GM12878 (cell line): ENCODE results near the gene TCIRG1. TPM values are rescaled to one million over a fixed set of nuclear protein-coding genes. Genes with fewer than 3 reads are reported as not detected.

Source experiments
- BHLHE40 ChIP-seq, 2 experiments: fragments of 450-650 bp in 1 of 2; IDR thresholded peaks; 2 replicates each; pipeline ENCODE4 v1.6.1; 2011 to 2017; ENCODE audit warnings: low read depth in 2 of 2, borderline replicate concordance in 1 of 2, improper control_type of control experiment in 1 of 2, low read length in 1 of 2, mild to moderate bottlenecking in 1 of 2
- CHD2 ChIP-seq: IDR thresholded peaks from 2 replicates; pipeline ENCODE4 v1.6.1; 2011; ENCODE audit warnings: low read depth, low read length, improper control_type of control experiment, borderline replicate concordance
- IKZF2 ChIP-seq, 2 experiments: fragments of 450-650 bp; IDR thresholded peaks; 2 replicates each; pipeline ENCODE4 v1.6.1; 2017; ENCODE audit warnings: mild to moderate bottlenecking in 2 of 2, moderate library complexity in 2 of 2
- RAD21 ChIP-seq: IDR thresholded peaks from 2 replicates; pipeline ENCODE4 v1.6.1; 2011; ENCODE audit warnings: mild to moderate bottlenecking, low read depth, low read length, moderate library complexity; ENCODE audit not compliant: insufficient read depth
- RFX5 ChIP-seq: IDR thresholded peaks from 2 replicates; pipeline ENCODE4 v1.6.1; 2011; ENCODE audit warnings: low read depth, low read length, improper control_type of control experiment
- SPI1 ChIP-seq: IDR thresholded peaks from 2 replicates; pipeline ENCODE4 v1.6.1; 2011; ENCODE audit warnings: low read depth, mild to moderate bottlenecking, low read length, moderate library complexity, borderline replicate concordance; ENCODE audit not compliant: insufficient read depth
- TBL1XR1 ChIP-seq: IDR thresholded peaks from 2 replicates; pipeline ENCODE4 v1.6.1; 2012; ENCODE audit warnings: low read depth, low read length, improper control_type of control experiment
- YY1 ChIP-seq: IDR thresholded peaks from 2 replicates; pipeline ENCODE4 v1.6.1; 2011; ENCODE audit warnings: low read depth, mild to moderate bottlenecking, low read length
- polyA plus RNA-seq, 11 experiments: library from polyadenylated mRNA; depleted of rRNA in 4 of 11; unstranded in 6 of 11; stranded (reverse) in 5 of 11; fragments of >200 nt; fragmentation: Nextera tagmentation in 4 of 11; fragmentation: Illumina TruSeq in 1 of 11; extraction: Ambion mirVana in 4 of 11; extraction: Trizol in 1 of 11; gene quantifications; 1 replicate in 1 of 11; 2 replicates in 10 of 11; pipeline versions ENCODE4 v1.2.1 to v1.2.3, GENCODE V29; 2011 to 2016; ENCODE audit warnings: inconsistent platforms in 2 of 11, missing spikeins in 2 of 11, low read depth in 1 of 11
- total RNA-seq, 4 experiments: library from RNA; depleted of rRNA in 3 of 4; stranded (reverse); fragments of >200 nt in 3 of 4; fragmentation: Illumina TruSeq in 1 of 4; extraction: Trizol in 1 of 4; gene quantifications; 2 replicates each; pipeline versions ENCODE4 v1.2.1 to v1.2.3, GENCODE V29; 2013 to 2021
- TF ChIP-seq, protein P1 (sequence below): fragments of 150-350 bp; IDR thresholded peaks from 2 replicates; pipeline ENCODE4 v1.6.1; 2016; ENCODE audit warnings: low read depth, low read length

The TCIRG1 gene
- total and polyA plus RNA-seq, 10 of the 15 experiments (the other 5 are each of a cell fraction or from before 2014, with no cell fraction given) = 0.76 to 218 (median 87.4) TPM

DNA sequence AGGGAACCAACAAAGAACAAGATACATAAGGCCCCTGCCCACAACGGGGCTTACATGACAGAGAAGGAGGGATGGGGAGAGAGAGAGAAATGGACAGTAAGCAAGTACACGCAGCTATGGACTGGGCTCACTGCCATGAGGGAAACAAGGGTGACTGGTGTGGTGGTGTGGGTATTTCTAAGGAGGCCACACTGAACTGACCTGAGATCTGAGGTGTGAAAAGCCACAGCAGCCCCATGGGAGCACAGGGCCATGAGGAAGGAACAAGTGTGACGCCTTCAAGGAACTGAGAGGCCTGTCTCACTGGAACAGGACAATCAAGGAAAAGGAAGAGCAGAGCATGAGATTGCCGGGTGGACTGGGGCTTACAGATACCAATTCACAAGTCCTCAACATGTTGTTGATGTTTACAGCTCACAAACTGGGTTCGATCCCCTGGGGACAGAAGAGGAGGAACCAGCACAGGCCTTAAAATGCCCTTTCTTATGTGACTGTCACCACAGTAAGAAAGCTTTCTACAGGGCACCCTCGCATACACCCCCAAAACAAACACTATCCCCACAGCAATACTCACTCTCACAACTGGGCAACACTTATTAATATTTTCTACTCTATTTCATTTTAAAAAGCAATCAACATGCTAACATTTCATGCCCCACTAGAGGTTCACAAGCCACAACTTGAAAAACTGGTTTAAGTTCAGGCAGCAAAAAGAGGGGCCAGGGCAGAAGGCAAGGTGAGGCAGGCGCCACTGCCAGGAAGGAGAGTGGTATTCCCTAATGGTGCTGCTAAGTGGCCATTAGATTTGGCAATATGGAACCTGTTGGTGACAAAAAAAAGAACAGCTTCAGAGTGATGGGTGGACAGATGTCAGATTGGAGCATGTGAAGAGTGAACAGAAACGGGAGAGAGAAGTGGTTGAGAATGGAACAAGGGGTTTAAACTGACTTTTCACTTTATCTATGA lies 39.1 kb downstream of the TCIRG1 start (continued):
- TF ChIP-seq, protein P1, sequence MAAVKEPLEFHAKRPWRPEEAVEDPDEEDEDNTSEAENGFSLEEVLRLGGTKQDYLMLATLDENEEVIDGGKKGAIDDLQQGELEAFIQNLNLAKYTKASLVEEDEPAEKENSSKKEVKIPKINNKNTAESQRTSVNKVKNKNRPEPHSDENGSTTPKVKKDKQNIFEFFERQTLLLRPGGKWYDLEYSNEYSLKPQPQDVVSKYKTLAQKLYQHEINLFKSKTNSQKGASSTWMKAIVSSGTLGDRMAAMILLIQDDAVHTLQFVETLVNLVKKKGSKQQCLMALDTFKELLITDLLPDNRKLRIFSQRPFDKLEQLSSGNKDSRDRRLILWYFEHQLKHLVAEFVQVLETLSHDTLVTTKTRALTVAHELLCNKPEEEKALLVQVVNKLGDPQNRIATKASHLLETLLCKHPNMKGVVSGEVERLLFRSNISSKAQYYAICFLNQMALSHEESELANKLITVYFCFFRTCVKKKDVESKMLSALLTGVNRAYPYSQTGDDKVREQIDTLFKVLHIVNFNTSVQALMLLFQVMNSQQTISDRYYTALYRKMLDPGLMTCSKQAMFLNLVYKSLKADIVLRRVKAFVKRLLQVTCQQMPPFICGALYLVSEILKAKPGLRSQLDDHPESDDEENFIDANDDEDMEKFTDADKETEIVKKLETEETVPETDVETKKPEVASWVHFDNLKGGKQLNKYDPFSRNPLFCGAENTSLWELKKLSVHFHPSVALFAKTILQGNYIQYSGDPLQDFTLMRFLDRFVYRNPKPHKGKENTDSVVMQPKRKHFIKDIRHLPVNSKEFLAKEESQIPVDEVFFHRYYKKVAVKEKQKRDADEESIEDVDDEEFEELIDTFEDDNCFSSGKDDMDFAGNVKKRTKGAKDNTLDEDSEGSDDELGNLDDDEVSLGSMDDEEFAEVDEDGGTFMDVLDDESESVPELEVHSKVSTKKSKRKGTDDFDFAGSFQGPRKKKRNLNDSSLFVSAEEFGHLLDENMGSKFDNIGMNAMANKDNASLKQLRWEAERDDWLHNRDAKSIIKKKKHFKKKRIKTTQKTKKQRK = no peak
- no peak; the same call in 1 of the 2 replicates for TF ChIP-seq TBL1XR1
- TF ChIP-seq BHLHE40 (IDR thresholded peaks at IDR 0.05; ENCODE audit: borderline replicate concordance in 1 of 2, low read depth in 2 of 2, low read length in 1 of 2) = peak in 1 of 2 experiments; percentile 49; a peak in 1 of 4 replicates
- TF ChIP-seq IKZF2 (IDR thresholded peaks at IDR 0.05) = peak; percentile 88 to 89; a peak in 2 of 4 replicates
- TF ChIP-seq SPI1 = peak; percentile 41; the same call in 1 of the 2 replicates
- TF ChIP-seq CHD2 = peak; percentile 66; the same call in 1 of the 2 replicates
- TF ChIP-seq RAD21 = no peak
- TF ChIP-seq YY1 = no peak
- TF ChIP-seq RFX5 = no peak
